Right atrium auricular region (tissue), 2 donors: ENCODE measurements around the gene GBP6. TPM values are rescaled to one million over a fixed set of nuclear protein-coding genes. Genes with fewer than 3 reads are reported as not detected.
"Not testable (repeated sequence)": the region's sequence is repeated elsewhere in the genome, so short reads cannot be mapped to it uniquely, and the experiment has no call there.

ENCODE experiments used
- DNase-seq: peaks from one replicate; pipeline ENCODE4 v3.0.0-alpha.2; 2019; ENCODE audit warnings: low spot score
- H3K27ac ChIP-seq, 2 donors: fragments of 200-600 bp; sonication (generic); 1 replicate in 1 of 2; 2 replicates in 1 of 2; pipeline ENCODE4 v1.5.1; 2016 to 2019
- H3K27me3 ChIP-seq, 2 donors: fragments of 200-600 bp; sonication (generic); one replicate each; pipeline versions ENCODE4 v1.5.1 to v1.6.0; 2017 to 2019
- H3K36me3 ChIP-seq: fragments of 200-600 bp; sonication (generic); one replicate; pipeline ENCODE4 v1.5.1; 2016
- H3K4me1 ChIP-seq, 2 donors: fragments of 200-600 bp; sonication (generic); one replicate each; pipeline versions ENCODE4 v1.5.1 to v1.6.0; 2017 to 2019
- H3K4me3 ChIP-seq, 2 donors: fragments of 200-600 bp; sonication (generic); 1 replicate in 1 of 2; 2 replicates in 1 of 2; pipeline ENCODE4 v1.5.1; 2017 to 2019; ENCODE audit warnings: mild to moderate bottlenecking in 1 of 2, moderate library complexity in 1 of 2
- H3K9me3 ChIP-seq, 2 donors: fragments of 200-600 bp; sonication (generic); one replicate each; pipeline ENCODE4 v1.5.1; 2019
- CTCF ChIP-seq, 2 donors: fragments of 200-600 bp; sonication (generic); IDR thresholded peaks; one replicate each; pipeline ENCODE4 v1.5.1; 2019; ENCODE audit warnings: antibody characterized with exemption in 2 of 2
- total RNA-seq, 2 donors: library from RNA; depleted of rRNA; stranded (reverse); fragments of >200 nt; gene quantifications; one replicate each; pipeline ENCODE4 v1.1.0, GENCODE V29; 2016

The GBP6 gene
- total RNA-seq, 2 donors from 2014 or later = 0.19 TPM; not detected in 1

GRCh38 chr1:89360716-89361115, 3.1 kb upstream of the GBP6 start:
- no peak overlapping the region for H3K27ac ChIP-seq
- H3K9me3 ChIP-seq = no peaks in the 10 kb centered on the region
- peaks cover 0 to 14% of the 10 kb centered on the region in 2 donors for H3K4me1 ChIP-seq
- H3K36me3 ChIP-seq = no peaks in the 10 kb centered on the region
- no peak for TF ChIP-seq CTCF (IDR thresholded peaks at IDR 0.05)
- DNase-seq = no peak
- no peaks in the 10 kb centered on the region for H3K27me3 ChIP-seq
- no peak overlapping the region for H3K4me3 ChIP-seq

- Histone ChIP-seq H3K9me3 (no peaks in the 10 kb centered on the region), H3K27me3 (no peaks in the 10 kb centered on the region), H3K4me1 (peaks cover 0 to 14% of the 10 kb centered on the region in 2 donors), H3K4me3 (no peak overlapping the region), H3K36me3 (no peaks in the 10 kb centered on the region), H3K27ac (no peak overlapping the region)
- no peak for DNase-seq
- TF ChIP-seq CTCF (IDR thresholded peaks at IDR 0.05) = no peak
Observed at GRCh38 chr1:89361681-89362080, 2.2 kb upstream of the GBP6 start.

GRCh38 chr1:89363196-89363595, 663 bp upstream of the GBP6 start:
- no peaks in the 10 kb centered on the region for H3K9me3 ChIP-seq
- no peak overlapping the region for H3K27ac ChIP-seq
- no peak for TF ChIP-seq CTCF (IDR thresholded peaks at IDR 0.05)

GRCh38 chr1:89364954-89365550, 1.2 kb downstream of the GBP6 start:
- DNase-seq = no peak
- TF ChIP-seq CTCF (IDR thresholded peaks at IDR 0.05) = no peak
- no peaks in the 10 kb centered on the region for H3K9me3 ChIP-seq
- H3K27ac ChIP-seq = no peak overlapping the region
- peaks cover 0 to 14% of the 10 kb centered on the region in 2 donors for H3K4me1 ChIP-seq
- H3K4me3 ChIP-seq = no peak overlapping the region
- H3K27me3 ChIP-seq = no peaks in the 10 kb centered on the region
- no peaks in the 10 kb centered on the region for H3K36me3 ChIP-seq

More at GRCh38 chr1:89363196-89363595, 663 bp upstream of the GBP6 start:
- Histone ChIP-seq H3K27me3 (no peaks in the 10 kb centered on the region), H3K4me3 (no peak overlapping the region), H3K36me3 (no peaks in the 10 kb centered on the region), H3K4me1 (peaks cover 0 to 14% of the 10 kb centered on the region in 2 donors)
- no peak for DNase-seq

- Histone ChIP-seq H3K27me3 (no peaks in the 10 kb centered on the region), H3K4me1 (peaks cover 0 to 14% of the 10 kb centered on the region in 2 donors), H3K4me3 (no peak overlapping the region), H3K27ac (no peak overlapping the region), H3K9me3 (no peaks in the 10 kb centered on the region), H3K36me3 (no peaks in the 10 kb centered on the region)
- DNase-seq = no peak
- no peak for TF ChIP-seq CTCF (IDR thresholded peaks at IDR 0.05)
Observed at GRCh38 chr1:89367221-89367620, 3.4 kb downstream of the GBP6 start.

GRCh38 chr1:89369331-89369730, 5.5 kb downstream of the GBP6 start:
- DNase-seq = no peak
- no peak for TF ChIP-seq CTCF (IDR thresholded peaks at IDR 0.05)
- no peaks in the 10 kb centered on the region for H3K4me1 ChIP-seq
- H3K27ac ChIP-seq = no peak overlapping the region
- no peaks in the 10 kb centered on the region for H3K9me3 ChIP-seq
- H3K36me3 ChIP-seq = no peaks in the 10 kb centered on the region
- H3K27me3 ChIP-seq = no peaks in the 10 kb centered on the region
- H3K4me3 ChIP-seq = no peak overlapping the region

GRCh38 chr1:89373810-89374209, 10.0 kb downstream of the GBP6 start:
- DNase-seq, H3K27ac ChIP-seq, H3K9me3 ChIP-seq: not testable (repeated sequence)

More at GRCh38 chr1:89373810-89374209, 10.0 kb downstream of the GBP6 start:
- H3K36me3 ChIP-seq, H3K27me3 ChIP-seq, H3K4me3 ChIP-seq, H3K4me1 ChIP-seq: not testable (repeated sequence)
